Transverse colon (tissue), 4 donors: Measurements from ENCODE around the gene SENP7.

Experiments
- CTCF ChIP-seq, 5 experiments: fragments of 200-600 bp in 3 of 5; fragments of 450-650 bp in 2 of 5; sonication (generic) in 3 of 5; IDR thresholded peaks; 1 replicate in 2 of 5; 2 replicates in 3 of 5; pipeline ENCODE4 v1.5.1; 2016 to 2017; ENCODE audit warnings: antibody characterized with exemption in 5 of 5, inconsistent platforms in 3 of 5, mild to moderate bottlenecking in 2 of 5, moderate library complexity in 1 of 5
- EP300 ChIP-seq: sonication (generic); formaldehyde crosslinking; IDR thresholded peaks from one replicate; pipeline ENCODE4 v1.6.1; 2017; ENCODE audit warnings: antibody characterized with exemption, low read depth
- POLR2A ChIP-seq: fragments of 450-650 bp; IDR thresholded peaks from one replicate; pipeline ENCODE4 v1.6.1; 2016; ENCODE audit warnings: antibody characterized with exemption, mild to moderate bottlenecking, moderate library complexity
- POLR2AphosphoS5 ChIP-seq, 3 donors: sonication (generic); formaldehyde crosslinking; IDR thresholded peaks; one replicate each; pipeline ENCODE4 v1.6.1; 2016; ENCODE audit warnings: antibody characterized with exemption in 3 of 3

- no peak for TF ChIP-seq POLR2A
- TF ChIP-seq CTCF (IDR thresholded peaks at IDR 0.05): no peak
- TF ChIP-seq EP300: no peak
- TF ChIP-seq POLR2AphosphoS5 (IDR thresholded peaks at IDR 0.05): no peak
Observed at GRCh38 chr3:101284757-101285156, 228.3 kb downstream of the SENP7 start.
